ENCODE measurements around the gene SYNE4.
"Not testable (repeated sequence)": the region's sequence is repeated elsewhere in the genome, so short reads cannot be mapped to it uniquely, and the experiment has no call there.

DNA sequence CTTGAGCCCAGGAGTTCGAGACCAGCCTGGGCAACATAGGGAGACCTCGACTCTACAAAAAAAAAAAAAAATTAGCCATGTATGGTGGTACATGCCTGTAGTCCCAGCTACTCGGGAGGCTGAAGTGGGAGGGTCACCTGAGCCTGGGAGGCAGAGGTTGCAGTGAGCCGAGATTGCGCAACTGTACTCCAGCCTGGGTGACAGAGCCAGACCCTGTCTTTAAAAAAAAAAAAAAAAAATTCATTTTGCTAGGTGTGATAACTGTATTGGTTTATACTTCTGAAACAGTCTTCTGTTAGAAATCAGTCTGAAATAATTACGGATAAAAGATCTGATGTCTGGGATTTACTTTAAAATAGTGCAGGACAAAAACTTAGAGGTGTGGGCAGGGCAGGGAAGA lies 32.5 kb upstream of the SYNE4 start:
- TF ChIP-seq, protein P1, sequence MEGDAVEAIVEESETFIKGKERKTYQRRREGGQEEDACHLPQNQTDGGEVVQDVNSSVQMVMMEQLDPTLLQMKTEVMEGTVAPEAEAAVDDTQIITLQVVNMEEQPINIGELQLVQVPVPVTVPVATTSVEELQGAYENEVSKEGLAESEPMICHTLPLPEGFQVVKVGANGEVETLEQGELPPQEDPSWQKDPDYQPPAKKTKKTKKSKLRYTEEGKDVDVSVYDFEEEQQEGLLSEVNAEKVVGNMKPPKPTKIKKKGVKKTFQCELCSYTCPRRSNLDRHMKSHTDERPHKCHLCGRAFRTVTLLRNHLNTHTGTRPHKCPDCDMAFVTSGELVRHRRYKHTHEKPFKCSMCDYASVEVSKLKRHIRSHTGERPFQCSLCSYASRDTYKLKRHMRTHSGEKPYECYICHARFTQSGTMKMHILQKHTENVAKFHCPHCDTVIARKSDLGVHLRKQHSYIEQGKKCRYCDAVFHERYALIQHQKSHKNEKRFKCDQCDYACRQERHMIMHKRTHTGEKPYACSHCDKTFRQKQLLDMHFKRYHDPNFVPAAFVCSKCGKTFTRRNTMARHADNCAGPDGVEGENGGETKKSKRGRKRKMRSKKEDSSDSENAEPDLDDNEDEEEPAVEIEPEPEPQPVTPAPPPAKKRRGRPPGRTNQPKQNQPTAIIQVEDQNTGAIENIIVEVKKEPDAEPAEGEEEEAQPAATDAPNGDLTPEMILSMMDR (IDR thresholded peaks at IDR 0.05; ENCODE audit: poor library complexity, severe bottlenecking), result not testable (repeated sequence)
- not testable (repeated sequence) for TF ChIP-seq EZH2 (IDR thresholded peaks at IDR 0.05; ENCODE audit: borderline replicate concordance, insufficient read depth, low read length, poor library complexity, severe bottlenecking); EP300 (conservative IDR thresholded peaks at IDR 0.05; ENCODE audit: poor library complexity, severe bottlenecking); RAD21 (conservative IDR thresholded peaks at IDR 0.05); MXI1 (conservative IDR thresholded peaks at IDR 0.05; ENCODE audit: poor library complexity, severe bottlenecking); SMC3 (conservative IDR thresholded peaks at IDR 0.05; ENCODE audit: poor library complexity); POLR2AphosphoS5 (IDR thresholded peaks at IDR 0.05)

Data from neural cell (in vitro differentiated cells).